Nephron (organoid): Measurements from ENCODE around the gene CRYBG3.

Experiments
- H3K27ac Mint-ChIP-seq, 3 experiments: 2 replicates each; pipeline ENCODE4 v1.8.0; 2020; ENCODE audit warnings: mixed read lengths in 3 of 3, mild to moderate bottlenecking in 2 of 3, moderate library complexity in 1 of 3
- H3K27me3 Mint-ChIP-seq: 2 replicates; pipeline ENCODE4 v1.8.0; 2021; ENCODE audit warnings: low read depth, mild to moderate bottlenecking, moderate library complexity, mixed read lengths
- H3K36me3 Mint-ChIP-seq: 2 replicates; pipeline ENCODE4 v1.8.0; 2020; ENCODE audit warnings: low read depth, mixed read lengths
- H3K4me1 Mint-ChIP-seq: 2 replicates; pipeline ENCODE4 v1.8.0; 2020; ENCODE audit warnings: mixed read lengths
- H3K4me3 Mint-ChIP-seq, 3 experiments: 2 replicates each; pipeline ENCODE4 v1.8.0; 2020; ENCODE audit warnings: mild to moderate bottlenecking in 3 of 3, mixed read lengths in 3 of 3, moderate library complexity in 2 of 3
- H3K9me3 Mint-ChIP-seq: 2 replicates; pipeline ENCODE4 v1.8.0; 2020; ENCODE audit warnings: mixed read lengths
- CTCF ChIP-seq, 3 experiments: fragments of 200-600 bp; sonication (generic); IDR thresholded peaks; one replicate each; pipeline ENCODE4 v1.5.0; 2021; ENCODE audit warnings: antibody characterized with exemption in 3 of 3; ENCODE audit not compliant: unreplicated experiment in 3 of 3

Gene CRYBG3

GRCh38 chr3:97880267-97880666 is 58.5 kb downstream of the CRYBG3 start:
- H3K4me1 Mint-ChIP-seq = no peaks in the 10 kb centered on the region
- H3K27ac Mint-ChIP-seq = no peak overlapping the region
- no peak overlapping the region for H3K4me3 Mint-ChIP-seq
- no peak for TF ChIP-seq CTCF (IDR thresholded peaks at IDR 0.05; ENCODE audit: unreplicated experiment in 3 of 3)
- H3K36me3 Mint-ChIP-seq = peaks cover 19% of the 10 kb centered on the region
- no peaks in the 10 kb centered on the region for H3K9me3 Mint-ChIP-seq
- no peaks in the 10 kb centered on the region for H3K27me3 Mint-ChIP-seq

- no peak for TF ChIP-seq CTCF (IDR thresholded peaks at IDR 0.05; ENCODE audit: unreplicated experiment in 3 of 3)
- Mint-ChIP-seq H3K4me3 (no peak overlapping the region), H3K27ac (no peak overlapping the region)
These were observed 61.3 kb downstream of the CRYBG3 start for GRCh38 chr3:97882975-97883598.

GRCh38 chr3:97883736-97884135 is 61.9 kb downstream of the CRYBG3 start:
- Mint-ChIP-seq H3K27ac (no peak overlapping the region), H3K36me3 (peaks cover 22% of the 10 kb centered on the region), H3K4me1 (no peaks in the 10 kb centered on the region), H3K9me3 (no peaks in the 10 kb centered on the region), H3K27me3 (no peaks in the 10 kb centered on the region), H3K4me3 (no peak overlapping the region)
- TF ChIP-seq CTCF (IDR thresholded peaks at IDR 0.05; ENCODE audit: unreplicated experiment in 3 of 3) = no peak

More at GRCh38 chr3:97882975-97883598, 61.3 kb downstream of the CRYBG3 start:
- Mint-ChIP-seq H3K36me3 (peaks cover 22% of the 10 kb centered on the region), H3K4me1 (no peaks in the 10 kb centered on the region), H3K9me3 (no peaks in the 10 kb centered on the region), H3K27me3 (no peaks in the 10 kb centered on the region)

GRCh38 chr3:97884586-97885123 is 62.8 kb downstream of the CRYBG3 start:
- Mint-ChIP-seq H3K4me3 (no peak overlapping the region), H3K27me3 (no peaks in the 10 kb centered on the region), H3K4me1 (no peaks in the 10 kb centered on the region), H3K27ac (no peak overlapping the region), H3K9me3 (no peaks in the 10 kb centered on the region), H3K36me3 (peaks cover 18% of the 10 kb centered on the region)
- no peak for TF ChIP-seq CTCF (IDR thresholded peaks at IDR 0.05; ENCODE audit: unreplicated experiment in 3 of 3)

- H3K4me1 Mint-ChIP-seq = no peaks in the 10 kb centered on the region
- no peaks in the 10 kb centered on the region for H3K9me3 Mint-ChIP-seq
- no peak overlapping the region for H3K27ac Mint-ChIP-seq
- no peak overlapping the region for H3K4me3 Mint-ChIP-seq
- H3K27me3 Mint-ChIP-seq = no peaks in the 10 kb centered on the region
- peaks cover 18% of the 10 kb centered on the region for H3K36me3 Mint-ChIP-seq
- TF ChIP-seq CTCF (IDR thresholded peaks at IDR 0.05; ENCODE audit: unreplicated experiment in 3 of 3) = no peak
These were observed 64.4 kb downstream of the CRYBG3 start for GRCh38 chr3:97885931-97886824.
